HEK293 (cell line): ENCODE results near the gene OXNAD1.

Experiments used
- CTCF ChIA-PET: fragments of 350-600 bp; formaldehyde crosslinking; extraction: SDS; loops from one replicate; lab custom pipeline; 2021; ENCODE audit warnings: antibody characterized with exemption; lab: Yijun Ruan, JAX
- POLR2A ChIA-PET: fragments of 300-600 bp; formaldehyde crosslinking; extraction: SDS; loops from one replicate; lab custom pipeline; 2020; ENCODE audit warnings: antibody characterized with exemption, inconsistent platforms; lab: Yijun Ruan, JAX
- H3K27ac ChIP-seq: fragments of 200-500 bp; sonication (Bioruptor generic); 2 replicates; pipeline ENCODE4 v1.5.1; 2014; ENCODE audit warnings: low read depth, low read length, control low read depth, inconsistent platforms; ENCODE audit errors: extremely low read depth
- H3K36me3 ChIP-seq, 2 experiments: fragments of 200-500 bp in 1 of 2; sonication (Bioruptor generic) in 1 of 2; 1 replicate in 1 of 2; 2 replicates in 1 of 2; pipeline ENCODE4 v1.5.1; 2014 to 2017; ENCODE audit warnings: inconsistent platforms in 2 of 2, low read length in 2 of 2; ENCODE audit not compliant: control insufficient read depth in 2 of 2, insufficient read depth in 1 of 2
- H3K4me1 ChIP-seq: fragments of 200-500 bp; sonication (Bioruptor generic); 2 replicates; pipeline ENCODE4 v1.5.1; 2014; ENCODE audit warnings: mild to moderate bottlenecking, low read length, inconsistent platforms; ENCODE audit not compliant: control insufficient read depth, insufficient read depth
- H3K4me3 ChIP-seq: 2 replicates; pipeline ENCODE4 v1.5.1; 2011; ENCODE audit warnings: low read depth, mild to moderate bottlenecking, control low read depth, low read length, moderate library complexity
- H3K9me3 ChIP-seq: fragments of 200-500 bp; sonication (Bioruptor generic); 2 replicates; pipeline ENCODE4 v1.5.1; 2014; ENCODE audit warnings: low read depth, low read length, inconsistent platforms; ENCODE audit not compliant: control insufficient read depth, insufficient read depth
- GFI1B ChIP-seq: fragments of 450-650 bp; formaldehyde crosslinking; IDR thresholded peaks from 2 replicates; pipeline ENCODE4 v1.5.1; 2016; ENCODE audit warnings: missing biosample characterization, missing genetic modification characterization
- KLF9 ChIP-seq: fragments of 450-650 bp; formaldehyde crosslinking; IDR thresholded peaks from 2 replicates; pipeline ENCODE4 v1.5.1; 2016; ENCODE audit warnings: missing biosample characterization, missing genetic modification characterization, low read depth
- OVOL3 ChIP-seq: fragments of 450-650 bp; formaldehyde crosslinking; IDR thresholded peaks from 2 replicates; pipeline ENCODE4 v1.5.1; 2016; ENCODE audit warnings: missing biosample characterization, missing genetic modification characterization
- RBAK ChIP-seq: fragments of 450-650 bp; formaldehyde crosslinking; IDR thresholded peaks from 2 replicates; pipeline ENCODE4 v1.5.1; 2016; ENCODE audit warnings: missing biosample characterization, missing genetic modification characterization
- ZIC2 ChIP-seq: fragments of 450-650 bp; formaldehyde crosslinking; IDR thresholded peaks from 2 replicates; pipeline ENCODE4 v1.5.1; 2016; ENCODE audit warnings: missing biosample characterization, missing genetic modification characterization
- ZNF121 ChIP-seq: fragments of 450-650 bp; formaldehyde crosslinking; IDR thresholded peaks from 2 replicates; pipeline ENCODE4 v1.5.1; 2016; ENCODE audit warnings: missing biosample characterization, missing genetic modification characterization
- ZNF16 ChIP-seq: fragments of 450-650 bp; formaldehyde crosslinking; IDR thresholded peaks from 2 replicates; pipeline ENCODE4 v1.5.1; 2016; ENCODE audit warnings: low read depth, missing biosample characterization, missing genetic modification characterization
- ZNF184 ChIP-seq: fragments of 450-650 bp; IDR thresholded peaks from 2 replicates; pipeline ENCODE4 v1.5.1; 2018; ENCODE audit warnings: missing biosample characterization, mild to moderate bottlenecking, missing genetic modification characterization
- ZNF223 ChIP-seq: fragments of 450-650 bp; formaldehyde crosslinking; IDR thresholded peaks from 2 replicates; pipeline ENCODE4 v1.5.1; 2016; ENCODE audit warnings: missing biosample characterization, missing genetic modification characterization
- ZNF37A ChIP-seq: fragments of 450-650 bp; IDR thresholded peaks from 2 replicates; pipeline ENCODE4 v1.5.1; 2018; ENCODE audit warnings: missing biosample characterization, missing genetic modification characterization
- ZNF404 ChIP-seq: fragments of 450-650 bp; formaldehyde crosslinking; IDR thresholded peaks from 2 replicates; pipeline ENCODE4 v1.5.1; 2017; ENCODE audit warnings: missing biosample characterization, missing genetic modification characterization
- ZNF416 ChIP-seq: fragments of 450-650 bp; formaldehyde crosslinking; IDR thresholded peaks from 2 replicates; pipeline ENCODE4 v1.5.1; 2016; ENCODE audit warnings: missing biosample characterization, missing genetic modification characterization
- ZNF544 ChIP-seq: fragments of 450-650 bp; formaldehyde crosslinking; IDR thresholded peaks from 2 replicates; pipeline ENCODE4 v1.5.0; 2017; ENCODE audit warnings: missing biosample characterization, missing genetic modification characterization
- ZNF558 ChIP-seq: fragments of 450-650 bp; formaldehyde crosslinking; IDR thresholded peaks from 2 replicates; pipeline ENCODE4 v1.5.1; 2016; ENCODE audit warnings: missing biosample characterization, missing genetic modification characterization
- ZNF561 ChIP-seq: fragments of 450-650 bp; IDR thresholded peaks from 2 replicates; pipeline ENCODE4 v1.5.1; 2018; ENCODE audit warnings: missing biosample characterization, missing genetic modification characterization, borderline replicate concordance
- ZNF660 ChIP-seq: fragments of 450-650 bp; IDR thresholded peaks from 2 replicates; pipeline ENCODE4 v1.5.1; 2018; ENCODE audit warnings: missing biosample characterization, mild to moderate bottlenecking, missing genetic modification characterization
- ZNF707 ChIP-seq: fragments of 450-650 bp; formaldehyde crosslinking; IDR thresholded peaks from 2 replicates; pipeline ENCODE4 v1.5.1; 2016; ENCODE audit warnings: missing biosample characterization, missing genetic modification characterization
- ZNF791 ChIP-seq: fragments of 450-650 bp; formaldehyde crosslinking; IDR thresholded peaks from 2 replicates; pipeline ENCODE4 v1.5.1; 2016; ENCODE audit warnings: missing biosample characterization, missing genetic modification characterization
- ZNF837 ChIP-seq: fragments of 450-650 bp; formaldehyde crosslinking; IDR thresholded peaks from 2 replicates; pipeline ENCODE4 v1.5.1; 2016; ENCODE audit warnings: missing biosample characterization, missing genetic modification characterization
- TF ChIP-seq, protein P1 (sequence below): fragments of 450-650 bp; formaldehyde crosslinking; IDR thresholded peaks from 2 replicates; pipeline ENCODE4 v1.5.1; 2016; ENCODE audit warnings: missing biosample characterization, missing genetic modification characterization
- TF ChIP-seq, protein P2 (sequence below): fragments of 450-650 bp; formaldehyde crosslinking; IDR thresholded peaks from 2 replicates; pipeline ENCODE4 v1.5.1; 2017; ENCODE audit warnings: missing biosample characterization, missing genetic modification characterization
- TF ChIP-seq, protein P3 (sequence below): fragments of 450-650 bp; formaldehyde crosslinking; IDR thresholded peaks from 2 replicates; pipeline ENCODE4 v1.5.1; 2017; ENCODE audit warnings: missing biosample characterization, missing genetic modification characterization

Gene OXNAD1

DNA sequence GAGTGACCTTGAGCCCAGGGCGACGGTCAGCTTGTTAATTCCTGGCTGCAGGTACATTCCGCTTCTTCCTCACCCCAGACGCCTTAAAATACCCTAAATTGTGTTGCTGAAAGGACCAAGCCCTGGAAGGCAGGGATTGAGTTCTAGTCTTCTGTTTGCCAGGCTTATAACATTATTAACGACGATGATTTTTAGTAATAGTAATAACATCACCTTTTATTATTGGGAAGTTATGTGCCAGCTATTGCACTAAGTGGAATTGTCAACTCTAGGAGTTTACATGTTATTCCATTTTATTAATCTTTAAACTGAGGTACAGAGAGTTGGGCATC, 409 bp downstream of the OXNAD1 start:
- Histone ChIP-seq H3K36me3 (peaks cover 6 to 32% of the 10 kb centered on the region in 2 experiments; a peak in 2 of 3 replicates), H3K4me1 (no peaks in the 10 kb centered on the region), H3K9me3 (no peaks in the 10 kb centered on the region), H3K27ac (peak overlapping the region; percentile 47; the same call in 1 of the 2 replicates), H3K4me3 (peak overlapping the region; percentile 93)
- ChIA-PET POLR2A (interaction anchor here (0.6 to 1.6 kb wide), 3 partner anchors 17 to 1060 kb away, joined by 3 read pairs; partner anchors contain the start of gene CAPN7), CTCF (interaction anchor here (0.7 to 2.2 kb wide), 7 partner anchors 13 to 286 kb away, joined by 3 to 10 read pairs (median 3); no protein-coding TSS in a partner anchor)
- TF ChIP-seq ZNF416 (tag by site-specific recombination), result no peak
- TF ChIP-seq ZNF660, result 0 out of 2 replicates have a peak, but pooled peaks have one; percentile 0

DNA sequence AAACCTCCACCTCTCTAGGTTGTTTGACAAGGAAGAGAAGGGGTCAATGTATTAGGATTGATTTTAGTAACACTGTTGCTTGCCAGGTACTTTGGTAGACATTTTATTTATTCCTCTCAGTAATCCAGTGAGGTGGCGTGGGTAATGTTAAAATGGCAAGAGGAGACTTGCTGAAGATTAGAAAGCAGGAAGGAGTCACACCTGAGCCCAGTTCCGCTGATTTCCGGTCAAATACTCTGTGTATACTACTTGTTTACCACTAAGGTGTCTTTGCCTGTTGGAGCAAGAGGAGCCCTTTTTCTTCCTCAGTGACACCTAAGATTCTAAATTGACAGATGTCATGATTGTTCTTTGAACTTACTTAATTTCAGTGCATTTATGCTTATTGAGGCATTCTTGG, 1.7 kb downstream of the OXNAD1 start:
- Histone ChIP-seq H3K9me3 (no peaks in the 10 kb centered on the region), H3K4me3 (no peak overlapping the region), H3K4me1 (no peaks in the 10 kb centered on the region), H3K36me3 (peaks cover 11 to 34% of the 10 kb centered on the region in 2 experiments; a peak in 2 of 3 replicates), H3K27ac (no peak overlapping the region)
- TF ChIP-seq ZNF223, result no peak
- no peak for TF ChIP-seq GFI1B (tag by site-specific recombination)
- TF ChIP-seq OVOL3 (tag by site-specific recombination), result no peak
- ChIA-PET POLR2A (no interaction called here), CTCF (interaction anchor here (0.9 to 2.2 kb wide), 3 partner anchors 23 to 285 kb away, joined by 3 to 10 read pairs (median 4); no protein-coding TSS in a partner anchor)

DNA sequence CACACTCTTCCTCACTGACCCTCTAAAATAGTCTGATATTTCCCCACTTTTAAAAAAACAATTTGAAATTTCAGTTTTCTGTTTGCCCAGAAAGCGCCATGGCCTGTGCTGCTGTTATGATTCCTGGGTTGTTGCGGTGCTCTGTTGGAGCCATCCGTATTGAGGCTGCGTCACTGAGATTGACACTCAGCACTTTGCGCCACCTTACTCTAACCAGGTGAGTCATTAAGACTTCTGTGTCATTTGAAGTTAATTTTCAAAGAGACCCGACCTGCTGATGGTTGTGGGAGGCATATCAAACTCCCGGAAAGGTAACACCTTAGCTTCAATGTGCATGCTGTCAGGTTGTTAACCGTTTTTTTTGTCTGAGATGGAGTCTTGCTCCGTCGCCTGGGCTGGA, 5.8 kb downstream of the OXNAD1 start:
- Histone ChIP-seq H3K4me1 (no peaks in the 10 kb centered on the region), H3K36me3 (peaks cover 26 to 43% of the 10 kb centered on the region in 2 experiments), H3K4me3 (no peak overlapping the region), H3K9me3 (no peaks in the 10 kb centered on the region), H3K27ac (no peak overlapping the region)
- no peak for TF ChIP-seq ZNF707 (tag by site-specific recombination)
- no peak for TF ChIP-seq KLF9 (tag by site-specific recombination)
- TF ChIP-seq ZNF37A, result no peak
- TF ChIP-seq, protein P1, sequence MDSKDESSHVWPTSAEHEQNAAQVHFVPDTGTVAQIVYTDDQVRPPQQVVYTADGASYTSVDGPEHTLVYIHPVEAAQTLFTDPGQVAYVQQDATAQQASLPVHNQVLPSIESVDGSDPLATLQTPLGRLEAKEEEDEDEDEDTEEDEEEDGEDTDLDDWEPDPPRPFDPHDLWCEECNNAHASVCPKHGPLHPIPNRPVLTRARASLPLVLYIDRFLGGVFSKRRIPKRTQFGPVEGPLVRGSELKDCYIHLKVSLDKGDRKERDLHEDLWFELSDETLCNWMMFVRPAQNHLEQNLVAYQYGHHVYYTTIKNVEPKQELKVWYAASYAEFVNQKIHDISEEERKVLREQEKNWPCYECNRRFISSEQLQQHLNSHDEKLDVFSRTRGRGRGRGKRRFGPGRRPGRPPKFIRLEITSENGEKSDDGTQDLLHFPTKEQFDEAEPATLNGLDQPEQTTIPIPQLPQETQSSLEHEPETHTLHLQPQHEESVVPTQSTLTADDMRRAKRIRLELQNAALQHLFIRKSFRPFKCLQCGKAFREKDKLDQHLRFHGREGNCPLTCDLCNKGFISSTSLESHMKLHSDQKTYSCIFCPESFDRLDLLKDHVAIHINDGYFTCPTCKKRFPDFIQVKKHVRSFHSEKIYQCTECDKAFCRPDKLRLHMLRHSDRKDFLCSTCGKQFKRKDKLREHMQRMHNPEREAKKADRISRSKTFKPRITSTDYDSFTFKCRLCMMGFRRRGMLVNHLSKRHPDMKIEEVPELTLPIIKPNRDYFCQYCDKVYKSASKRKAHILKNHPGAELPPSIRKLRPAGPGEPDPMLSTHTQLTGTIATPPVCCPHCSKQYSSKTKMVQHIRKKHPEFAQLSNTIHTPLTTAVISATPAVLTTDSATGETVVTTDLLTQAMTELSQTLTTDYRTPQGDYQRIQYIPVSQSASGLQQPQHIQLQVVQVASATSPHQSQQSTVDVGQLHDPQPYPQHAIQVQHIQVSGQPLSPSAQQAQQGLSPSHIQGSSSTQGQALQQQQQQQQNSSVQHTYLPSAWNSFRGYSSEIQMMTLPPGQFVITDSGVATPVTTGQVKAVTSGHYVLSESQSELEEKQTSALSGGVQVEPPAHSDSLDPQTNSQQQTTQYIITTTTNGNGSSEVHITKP (tag by site-specific recombination), result no peak
- TF ChIP-seq, protein P2, sequence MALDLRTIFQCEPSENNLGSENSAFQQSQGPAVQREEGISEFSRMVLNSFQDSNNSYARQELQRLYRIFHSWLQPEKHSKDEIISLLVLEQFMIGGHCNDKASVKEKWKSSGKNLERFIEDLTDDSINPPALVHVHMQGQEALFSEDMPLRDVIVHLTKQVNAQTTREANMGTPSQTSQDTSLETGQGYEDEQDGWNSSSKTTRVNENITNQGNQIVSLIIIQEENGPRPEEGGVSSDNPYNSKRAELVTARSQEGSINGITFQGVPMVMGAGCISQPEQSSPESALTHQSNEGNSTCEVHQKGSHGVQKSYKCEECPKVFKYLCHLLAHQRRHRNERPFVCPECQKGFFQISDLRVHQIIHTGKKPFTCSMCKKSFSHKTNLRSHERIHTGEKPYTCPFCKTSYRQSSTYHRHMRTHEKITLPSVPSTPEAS (tag by site-specific recombination), result no peak
- no peak for TF ChIP-seq ZNF544 (tag by site-specific recombination)
- TF ChIP-seq RBAK (tag by site-specific recombination), result no peak
- TF ChIP-seq ZNF404, result no peak
- TF ChIP-seq ZNF791, result no peak
- no peak for TF ChIP-seq ZIC2 (tag by site-specific recombination)
- TF ChIP-seq ZNF561 (tag by site-specific recombination), result no peak
- TF ChIP-seq ZNF16, result no peak
- no peak for TF ChIP-seq ZNF558
- no peak for TF ChIP-seq ZNF837 (tag by site-specific recombination)
- TF ChIP-seq, protein P3, sequence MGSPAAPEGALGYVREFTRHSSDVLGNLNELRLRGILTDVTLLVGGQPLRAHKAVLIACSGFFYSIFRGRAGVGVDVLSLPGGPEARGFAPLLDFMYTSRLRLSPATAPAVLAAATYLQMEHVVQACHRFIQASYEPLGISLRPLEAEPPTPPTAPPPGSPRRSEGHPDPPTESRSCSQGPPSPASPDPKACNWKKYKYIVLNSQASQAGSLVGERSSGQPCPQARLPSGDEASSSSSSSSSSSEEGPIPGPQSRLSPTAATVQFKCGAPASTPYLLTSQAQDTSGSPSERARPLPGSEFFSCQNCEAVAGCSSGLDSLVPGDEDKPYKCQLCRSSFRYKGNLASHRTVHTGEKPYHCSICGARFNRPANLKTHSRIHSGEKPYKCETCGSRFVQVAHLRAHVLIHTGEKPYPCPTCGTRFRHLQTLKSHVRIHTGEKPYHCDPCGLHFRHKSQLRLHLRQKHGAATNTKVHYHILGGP (tag by site-specific recombination), result no peak
- no peak for TF ChIP-seq ZNF184
- TF ChIP-seq ZNF121, result no peak
- POLR2A ChIA-PET, result no interaction called here
- CTCF ChIA-PET, result interaction anchor here (1.0 kb wide), 1 partner anchor 240 kb away, joined by 3 read pairs; no protein-coding TSS in a partner anchor
